ENCODE results near the gene FSTL1.

FSTL1 gene

GRCh38 chr3:120462409-120462959 lies 11.7 kb upstream of the FSTL1 start:
- DNase-seq = no peak

- DNase-seq = no peak
Measured at GRCh38 chr3:120461416-120461815, 10.6 kb upstream of the FSTL1 start.

- no peak for DNase-seq
Measured at GRCh38 chr3:120460862-120461261, 10.1 kb upstream of the FSTL1 start.

GRCh38 chr3:120460181-120460790 lies 9.5 kb upstream of the FSTL1 start:
- DNase-seq = no peak

GRCh38 chr3:120459196-120459595 lies 8.4 kb upstream of the FSTL1 start:
- no peak for DNase-seq

- no peak for DNase-seq
Measured at GRCh38 chr3:120457827-120458226, 7.0 kb upstream of the FSTL1 start.

- DNase-seq = no peak
Measured at GRCh38 chr3:120454076-120454689, 3.4 kb upstream of the FSTL1 start.

GRCh38 chr3:120452816-120453215 lies 2.0 kb upstream of the FSTL1 start:
- no peak for DNase-seq

- no peak for DNase-seq
Measured at GRCh38 chr3:120451806-120452205, 1.0 kb upstream of the FSTL1 start.

- DNase-seq = no peak
Measured at GRCh38 chr3:120451272-120451761, 525 bp upstream of the FSTL1 start.

GRCh38 chr3:120449701-120450599 lies 842 bp downstream of the FSTL1 start:
- no peak for DNase-seq

GRCh38 chr3:120449251-120449650 lies 1.5 kb downstream of the FSTL1 start:
- no peak for DNase-seq

- no peak for DNase-seq
Measured at GRCh38 chr3:120448756-120449155, 2.0 kb downstream of the FSTL1 start.

- no peak for DNase-seq
Measured at GRCh38 chr3:120446891-120447668, 3.7 kb downstream of the FSTL1 start.

GRCh38 chr3:120445654-120446053 lies 5.1 kb downstream of the FSTL1 start:
- DNase-seq = no peak

- DNase-seq = no peak
Measured at GRCh38 chr3:120443626-120444123, 7.1 kb downstream of the FSTL1 start.

- no peak for DNase-seq
Measured at GRCh38 chr3:120442975-120443517, 7.7 kb downstream of the FSTL1 start.

- DNase-seq = no peak
Measured at GRCh38 chr3:120441776-120442175, 9.0 kb downstream of the FSTL1 start.

- DNase-seq = no peak
Measured at GRCh38 chr3:120440762-120441161, 10.0 kb downstream of the FSTL1 start.

- no peak for DNase-seq
Measured at GRCh38 chr3:120440001-120440703, 10.6 kb downstream of the FSTL1 start.

- DNase-seq = no peak
Measured at GRCh38 chr3:120438665-120439370, 12.0 kb downstream of the FSTL1 start.
